B cell (primary cell): ENCODE data around the gene TTC34. TPM values are rescaled to one million over a fixed set of nuclear protein-coding genes. Genes with fewer than 3 reads are reported as not detected.

ENCODE experiments used
- ATAC-seq: fragments of 200-7000 bp; cut with Tn5 transposase; one replicate; pipeline ENCODE4 v1.10.0; 2021; ENCODE audit warnings: low read depth, mild to moderate bottlenecking, moderate number of reproducible peaks, moderate library complexity
- CTCF ChIA-PET: fragments of 350-600 bp; sonication (Branson Sonifier 250); formaldehyde crosslinking; loops from one replicate; lab custom pipeline; 2021; ENCODE audit warnings: antibody characterized with exemption, inconsistent platforms; lab: Charles Lee
- POLR2A ChIA-PET: fragments of 350-600 bp; sonication (Branson Sonifier 250); formaldehyde crosslinking; loops from one replicate; lab custom pipeline; 2021; ENCODE audit warnings: antibody characterized with exemption; lab: Charles Lee
- DNase-seq: peaks from one replicate; pipeline ENCODE4 v3.0.0; 2013
- H2AFZ ChIP-seq: 2 replicates; pipeline ENCODE4 v1.6.1; 2012; ENCODE audit warnings: mild to moderate bottlenecking, low read depth, low read length; ENCODE audit not compliant: insufficient read depth, poor library complexity, severe bottlenecking
- H3K27ac ChIP-seq, 2 donors: 1 replicate in 1 of 2; 2 replicates in 1 of 2; pipeline ENCODE4 v1.5.1; 2012 to 2013; ENCODE audit warnings: low read length in 2 of 2, mild to moderate bottlenecking in 2 of 2, moderate library complexity in 1 of 2
- H3K27me3 ChIP-seq, 4 experiments: fragments of 200-600 bp in 1 of 4; sonication (generic) in 1 of 4; replicated peaks in 1 of 4; 1 replicate in 2 of 4; 2 replicates in 2 of 4; pipeline versions ENCODE4 v1.6.1 to v1.7.0; 2013 to 2016; ENCODE audit warnings: low read length in 3 of 4, mild to moderate bottlenecking in 2 of 4, mixed read lengths in 1 of 4, moderate library complexity in 1 of 4; ENCODE audit not compliant: insufficient read depth in 4 of 4, control insufficient read depth in 3 of 4; ENCODE audit errors: control extremely low read depth in 1 of 4
- H3K36me3 ChIP-seq, 2 experiments: replicated peaks in 1 of 2; 1 replicate in 1 of 2; 2 replicates in 1 of 2; pipeline versions ENCODE4 v1.6.1 to v1.7.1; 2013; ENCODE audit warnings: low read length in 1 of 2; ENCODE audit not compliant: insufficient read depth in 2 of 2, control insufficient read depth in 1 of 2; ENCODE audit errors: control extremely low read depth in 1 of 2, extremely low read depth in 1 of 2
- H3K4me1 ChIP-seq, 2 donors: fragments of 200-600 bp in 1 of 2; sonication (generic) in 1 of 2; 1 replicate in 1 of 2; 2 replicates in 1 of 2; pipeline versions ENCODE4 v1.5.1 to v1.6.1; 2013 to 2017; ENCODE audit warnings: low read length in 2 of 2; ENCODE audit not compliant: control insufficient read depth in 2 of 2, insufficient read depth in 2 of 2
- H3K4me2 ChIP-seq: replicated peaks from 2 replicates; pipeline ENCODE3; 2012; ENCODE audit warnings: mild to moderate bottlenecking, low read depth, low read length; ENCODE audit not compliant: poor library complexity, severe bottlenecking
- H3K4me3 ChIP-seq, 5 experiments: fragments of 200-600 bp in 1 of 5; sonication (generic) in 1 of 5; 1 replicate in 3 of 5; 2 replicates in 2 of 5; pipeline versions ENCODE4 v1.5.1 to v1.7.0; 2011 to 2016; ENCODE audit warnings: low read length in 4 of 5, mild to moderate bottlenecking in 4 of 5, low read depth in 2 of 5, control low read depth in 1 of 5, moderate library complexity in 1 of 5; ENCODE audit not compliant: insufficient read depth in 1 of 5; ENCODE audit errors: control extremely low read depth in 1 of 5, extremely low read depth in 1 of 5
- H3K79me2 ChIP-seq: fragments of 200-600 bp; sonication (generic); one replicate; pipeline ENCODE4 v1.6.0; 2016; ENCODE audit warnings: low read length; ENCODE audit not compliant: control insufficient read depth, insufficient read depth
- H3K9ac ChIP-seq: fragments of 200-600 bp; sonication (generic); 2 replicates; pipeline ENCODE4 v1.6.1; 2017; ENCODE audit warnings: mild to moderate bottlenecking, low read length, moderate library complexity
- H3K9me3 ChIP-seq, 3 donors: one replicate each; pipeline versions ENCODE4 v1.6.1 to v1.7.1; 2013; ENCODE audit warnings: low read length in 2 of 3; ENCODE audit not compliant: control insufficient read depth in 2 of 3, insufficient read depth in 1 of 3; ENCODE audit errors: control extremely low read depth in 1 of 3
- H4K20me1 ChIP-seq: 2 replicates; pipeline ENCODE4 v1.6.0; 2012; ENCODE audit warnings: mild to moderate bottlenecking, low read length; ENCODE audit not compliant: insufficient read depth, control insufficient read depth, poor library complexity, severe bottlenecking
- H3K27ac Mint-ChIP-seq: one replicate; pipeline ENCODE4 v1.8.0; 2021; ENCODE audit warnings: mixed read lengths
- H3K27me3 Mint-ChIP-seq: one replicate; pipeline ENCODE4 v1.8.0; 2021; ENCODE audit warnings: mixed read lengths
- H3K4me1 Mint-ChIP-seq: one replicate; pipeline ENCODE4 v1.8.0; 2021; ENCODE audit warnings: mixed read lengths
- H3K4me3 Mint-ChIP-seq: one replicate; pipeline ENCODE4 v1.8.0; 2021; ENCODE audit warnings: mixed read lengths
- H3K9me3 Mint-ChIP-seq: one replicate; pipeline ENCODE4 v1.8.0; 2022; ENCODE audit warnings: mixed read lengths; ENCODE audit not compliant: insufficient read depth
- CTCF ChIP-seq: fragments of 200-600 bp; IDR thresholded peaks from one replicate; pipeline ENCODE4 v1.8.0; 2022; ENCODE audit warnings: antibody characterized with exemption, mild to moderate bottlenecking
- EZH2 ChIP-seq: IDR thresholded peaks from 2 replicates; pipeline ENCODE4 v1.6.1; 2012; ENCODE audit warnings: borderline replicate concordance, low read depth, mild to moderate bottlenecking, moderate library complexity, low read length; ENCODE audit not compliant: insufficient read depth, poor library complexity, severe bottlenecking
- WGBS: methylation state at CpG from one replicate; pipeline ENCODE4 v1.1.5; 2013; ENCODE audit warnings: missing lambda C conversion rate; ENCODE audit not compliant: insufficient coverage; 5-methylcytosine and 5-hydroxymethylcytosine counted together
- intact Hi-C: fragments of 100-400 bp; cut with micrococcal nuclease; formaldehyde crosslinking; loops from one replicate; pipeline ENCODE4 v1.10.0; 2022
- polyA plus RNA-seq: library from polyadenylated mRNA; depleted of rRNA; stranded (reverse); fragments of >200 nt; gene quantifications from 2 replicates; pipeline ENCODE4 v1.2.3, GENCODE V29; 2012
- total RNA-seq, 2 donors: library from RNA; stranded (reverse); fragments of 120-200 nt in 1 of 2; gene quantifications; 1 replicate in 1 of 2; 2 replicates in 1 of 2; pipeline versions ENCODE4 v1.2.3 to v1.2.4, GENCODE V29; 2013 to 2022

The TTC34 gene
- total and polyA plus RNA-seq, 2 donors (not counting 1 experiment from before 2014, with no cell fraction given): 2.1 to 8.1 TPM

DNA sequence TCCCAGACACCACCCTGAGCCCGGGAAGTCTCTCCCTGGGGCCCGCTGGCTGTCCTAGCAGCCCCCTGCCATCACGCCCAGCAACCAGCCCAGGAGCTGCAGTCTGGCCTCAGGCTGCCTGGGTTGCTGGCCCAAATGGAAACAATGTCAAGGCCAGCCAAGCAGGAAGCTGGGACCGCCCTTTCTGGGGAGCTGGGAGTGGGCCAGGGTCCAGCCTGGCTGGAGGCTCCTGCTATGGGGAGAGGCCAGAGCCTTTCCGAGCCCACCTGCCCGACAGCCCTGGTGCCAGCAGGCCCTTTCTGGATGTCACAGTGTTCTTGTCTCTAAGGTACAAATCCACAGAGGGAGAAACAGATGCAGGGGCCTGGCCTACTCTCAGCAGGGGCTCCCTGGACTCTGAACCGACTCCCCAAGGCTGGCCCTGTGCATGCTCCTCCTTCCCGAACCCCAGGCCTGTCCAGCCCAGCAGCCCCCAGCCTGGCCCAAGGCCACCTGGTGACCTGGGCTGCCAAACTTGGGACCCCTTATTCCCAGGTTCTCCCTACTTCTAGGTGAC, 167.5 kb downstream of the TTC34 start:
- Histone ChIP-seq H2AFZ (no peak overlapping the region), H3K79me2 (no peaks in the 10 kb centered on the region), H3K9me3 (peaks cover 0 to 50% (median 10%) of the 10 kb centered on the region in 3 donors), H3K4me3 (no peak overlapping the region), H4K20me1 (no peaks in the 10 kb centered on the region), H3K4me2 (no peak overlapping the region), H3K4me1 (no peaks in the 10 kb centered on the region), H3K27me3 (peaks cover 0 to 32% (median 7%) of the 10 kb centered on the region in 4 experiments), H3K36me3 (no peaks in the 10 kb centered on the region), H3K27ac (no peak overlapping the region), H3K9ac (no peak overlapping the region)
- Mint-ChIP-seq H3K4me3 (no peak overlapping the region), H3K4me1 (peaks cover 5% of the 10 kb centered on the region), H3K27me3 (peaks cover 19% of the 10 kb centered on the region), H3K9me3 (peaks cover 7% of the 10 kb centered on the region), H3K27ac (no peak overlapping the region)
- ChIA-PET CTCF (no interaction called here), POLR2A (no interaction called here)
- DNase-seq: no peak
- no peak for ATAC-seq
- 87% methylated on average over 8 of the region's 8 CpGs for WGBS
- no peak for TF ChIP-seq CTCF
- no peak for TF ChIP-seq EZH2
- intact Hi-C loops: no loop called here

- peaks cover 0 to 34% (median 7%) of the 10 kb centered on the region in 4 experiments for H3K27me3 ChIP-seq
- DNase-seq: no peak
- no peaks in the 10 kb centered on the region for H3K36me3 ChIP-seq
- H3K4me2 ChIP-seq: no peak overlapping the region
- intact Hi-C loops: no loop called here
- H3K4me3 Mint-ChIP-seq: no peak overlapping the region
- peaks cover 5% of the 10 kb centered on the region for H3K4me1 Mint-ChIP-seq
- H3K27me3 Mint-ChIP-seq: peaks cover 19% of the 10 kb centered on the region
- peaks cover 0 to 50% (median 10%) of the 10 kb centered on the region in 3 donors for H3K9me3 ChIP-seq
- no peak for ATAC-seq
- no peaks in the 10 kb centered on the region for H4K20me1 ChIP-seq
- H3K27ac Mint-ChIP-seq: no peak overlapping the region
- H3K9ac ChIP-seq: no peak overlapping the region
- WGBS: 84% methylated on average over 12 of the region's 12 CpGs
- no peak overlapping the region for H3K27ac ChIP-seq
- H3K4me1 ChIP-seq: peaks cover 2 to 3% of the 10 kb centered on the region in 2 donors
- TF ChIP-seq CTCF (no peak), EZH2 (no peak)
- ChIA-PET CTCF (no interaction called here), POLR2A (no interaction called here)
- no peak overlapping the region for H2AFZ ChIP-seq
- peaks cover 7% of the 10 kb centered on the region for H3K9me3 Mint-ChIP-seq
- no peak overlapping the region for H3K4me3 ChIP-seq
- no peaks in the 10 kb centered on the region for H3K79me2 ChIP-seq
Observed at GRCh38 chr1:2633366-2633935, 168.0 kb downstream of the TTC34 start.
